Parathyroid adenoma (tissue), 2 donors: ENCODE measurements around the gene CHTF18.

Experiments used
- H2AFZ ChIP-seq: fragments of 300-600 bp; sonication (generic); one replicate; pipeline ENCODE4 v1.7.0; 2017; ENCODE audit warnings: antibody characterized with exemption, mild to moderate bottlenecking
- H3K27ac ChIP-seq: fragments of 300-600 bp; sonication (generic); one replicate; pipeline ENCODE4 v1.7.0; 2017
- H3K27me3 ChIP-seq: fragments of 300-600 bp; sonication (generic); one replicate; pipeline ENCODE4 v1.7.0; 2017; ENCODE audit warnings: low read length; ENCODE audit not compliant: control insufficient read depth, insufficient read depth
- H3K36me3 ChIP-seq: fragments of 300-600 bp; sonication (generic); one replicate; pipeline ENCODE4 v1.7.0; 2017; ENCODE audit warnings: low read length; ENCODE audit not compliant: control insufficient read depth, insufficient read depth
- H3K4me1 ChIP-seq: fragments of 300-600 bp; sonication (generic); one replicate; pipeline ENCODE4 v1.7.0; 2017; ENCODE audit warnings: control low read depth
- H3K4me2 ChIP-seq: fragments of 300-600 bp; sonication (generic); one replicate; pipeline ENCODE4 v1.7.0; 2017; ENCODE audit warnings: low read length
- H3K4me3 ChIP-seq: fragments of 300-600 bp; sonication (generic); one replicate; pipeline ENCODE4 v1.7.0; 2017; ENCODE audit warnings: low read depth, low read length
- H3K79me2 ChIP-seq: fragments of 300-600 bp; sonication (generic); one replicate; pipeline ENCODE4 v1.7.0; 2017; ENCODE audit warnings: control low read depth
- H3K9ac ChIP-seq: fragments of 300-600 bp; sonication (generic); one replicate; pipeline ENCODE4 v1.7.0; 2017; ENCODE audit warnings: mild to moderate bottlenecking
- H3K9me3 ChIP-seq: fragments of 300-600 bp; sonication (generic); one replicate; pipeline ENCODE4 v1.7.0; 2017; ENCODE audit warnings: low read length; ENCODE audit not compliant: control insufficient read depth
- TF ChIP-seq, protein P1 (sequence below): fragments of 300-600 bp; sonication (generic); IDR thresholded peaks from one replicate; pipeline ENCODE4 v1.7.0; 2017; ENCODE audit warnings: antibody characterized with exemption, mild to moderate bottlenecking
- donor health status: primary hyperparathyroidism.

The CHTF18 gene

DNA sequence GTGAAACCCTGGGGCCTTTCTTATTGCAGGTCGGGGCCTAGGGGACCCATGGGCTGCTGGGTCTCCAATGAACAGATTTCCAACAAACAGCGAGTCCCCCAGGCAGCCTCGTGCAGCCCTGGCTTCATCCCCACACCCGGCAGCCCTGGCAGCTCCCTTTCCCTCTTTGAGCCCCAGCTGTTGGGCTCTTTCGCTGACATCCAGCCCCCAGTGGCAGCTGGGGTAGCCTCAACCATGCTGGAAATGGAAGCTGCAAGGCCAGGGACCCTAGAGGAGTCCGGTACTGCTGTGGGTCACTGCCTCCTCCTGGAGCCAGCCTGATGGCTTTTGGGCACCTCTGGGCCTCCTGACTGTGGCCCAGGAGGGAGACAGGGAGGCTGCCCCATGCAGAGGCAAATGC lies 6.2 kb upstream of the CHTF18 start:
- no peaks in the 10 kb centered on the region for H3K79me2 ChIP-seq
- H3K36me3 ChIP-seq: no peaks in the 10 kb centered on the region
- no peak overlapping the region for H2AFZ ChIP-seq
- H3K9me3 ChIP-seq: no peaks in the 10 kb centered on the region
- no peak overlapping the region for H3K9ac ChIP-seq
- H3K4me1 ChIP-seq: peaks cover 3% of the 10 kb centered on the region
- TF ChIP-seq, protein P1, sequence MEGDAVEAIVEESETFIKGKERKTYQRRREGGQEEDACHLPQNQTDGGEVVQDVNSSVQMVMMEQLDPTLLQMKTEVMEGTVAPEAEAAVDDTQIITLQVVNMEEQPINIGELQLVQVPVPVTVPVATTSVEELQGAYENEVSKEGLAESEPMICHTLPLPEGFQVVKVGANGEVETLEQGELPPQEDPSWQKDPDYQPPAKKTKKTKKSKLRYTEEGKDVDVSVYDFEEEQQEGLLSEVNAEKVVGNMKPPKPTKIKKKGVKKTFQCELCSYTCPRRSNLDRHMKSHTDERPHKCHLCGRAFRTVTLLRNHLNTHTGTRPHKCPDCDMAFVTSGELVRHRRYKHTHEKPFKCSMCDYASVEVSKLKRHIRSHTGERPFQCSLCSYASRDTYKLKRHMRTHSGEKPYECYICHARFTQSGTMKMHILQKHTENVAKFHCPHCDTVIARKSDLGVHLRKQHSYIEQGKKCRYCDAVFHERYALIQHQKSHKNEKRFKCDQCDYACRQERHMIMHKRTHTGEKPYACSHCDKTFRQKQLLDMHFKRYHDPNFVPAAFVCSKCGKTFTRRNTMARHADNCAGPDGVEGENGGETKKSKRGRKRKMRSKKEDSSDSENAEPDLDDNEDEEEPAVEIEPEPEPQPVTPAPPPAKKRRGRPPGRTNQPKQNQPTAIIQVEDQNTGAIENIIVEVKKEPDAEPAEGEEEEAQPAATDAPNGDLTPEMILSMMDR: no peak
- no peak overlapping the region for H3K4me3 ChIP-seq
- H3K27me3 ChIP-seq: no peaks in the 10 kb centered on the region
- no peak overlapping the region for H3K4me2 ChIP-seq
- H3K27ac ChIP-seq: no peak overlapping the region

DNA sequence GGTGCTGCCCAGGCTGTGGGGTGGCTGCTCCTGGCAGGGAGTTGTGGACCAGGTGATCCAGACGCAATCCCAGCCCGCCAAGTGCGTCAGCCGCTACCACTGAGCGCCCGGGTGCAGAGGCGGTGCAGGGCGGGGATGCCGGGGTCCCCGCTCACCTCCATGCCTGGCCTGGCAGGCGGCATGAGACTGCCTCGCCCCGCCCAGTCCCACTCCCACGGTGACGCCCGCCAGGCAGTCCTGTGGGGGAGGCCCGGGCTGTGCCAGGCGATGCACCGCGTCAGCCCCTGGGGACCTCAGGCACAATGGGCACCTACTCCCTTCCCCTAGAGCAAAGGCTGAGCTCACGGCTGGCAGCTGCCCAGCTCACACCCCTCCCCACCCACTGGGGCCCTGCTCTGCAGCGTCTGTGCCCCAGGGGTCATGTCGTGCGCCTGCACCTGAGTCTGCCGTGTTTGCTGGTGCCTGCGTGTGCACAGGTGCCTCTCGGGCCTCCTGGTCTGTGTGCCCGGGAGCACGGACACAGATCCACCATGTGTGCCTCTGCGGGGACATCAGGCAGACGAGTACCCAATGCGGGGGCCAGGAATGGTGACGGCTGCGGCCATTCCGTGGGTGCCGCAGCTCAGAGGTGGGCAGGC lies 5.5 kb upstream of the CHTF18 start:
- Histone ChIP-seq H3K9ac (no peak overlapping the region), H3K79me2 (no peaks in the 10 kb centered on the region), H3K36me3 (no peaks in the 10 kb centered on the region), H3K4me3 (no peak overlapping the region), H3K9me3 (no peaks in the 10 kb centered on the region), H3K4me2 (no peak overlapping the region), H2AFZ (no peak overlapping the region), H3K27ac (no peak overlapping the region), H3K27me3 (no peaks in the 10 kb centered on the region), H3K4me1 (peaks cover 7% of the 10 kb centered on the region)
- TF ChIP-seq, protein P1: no peak

DNA sequence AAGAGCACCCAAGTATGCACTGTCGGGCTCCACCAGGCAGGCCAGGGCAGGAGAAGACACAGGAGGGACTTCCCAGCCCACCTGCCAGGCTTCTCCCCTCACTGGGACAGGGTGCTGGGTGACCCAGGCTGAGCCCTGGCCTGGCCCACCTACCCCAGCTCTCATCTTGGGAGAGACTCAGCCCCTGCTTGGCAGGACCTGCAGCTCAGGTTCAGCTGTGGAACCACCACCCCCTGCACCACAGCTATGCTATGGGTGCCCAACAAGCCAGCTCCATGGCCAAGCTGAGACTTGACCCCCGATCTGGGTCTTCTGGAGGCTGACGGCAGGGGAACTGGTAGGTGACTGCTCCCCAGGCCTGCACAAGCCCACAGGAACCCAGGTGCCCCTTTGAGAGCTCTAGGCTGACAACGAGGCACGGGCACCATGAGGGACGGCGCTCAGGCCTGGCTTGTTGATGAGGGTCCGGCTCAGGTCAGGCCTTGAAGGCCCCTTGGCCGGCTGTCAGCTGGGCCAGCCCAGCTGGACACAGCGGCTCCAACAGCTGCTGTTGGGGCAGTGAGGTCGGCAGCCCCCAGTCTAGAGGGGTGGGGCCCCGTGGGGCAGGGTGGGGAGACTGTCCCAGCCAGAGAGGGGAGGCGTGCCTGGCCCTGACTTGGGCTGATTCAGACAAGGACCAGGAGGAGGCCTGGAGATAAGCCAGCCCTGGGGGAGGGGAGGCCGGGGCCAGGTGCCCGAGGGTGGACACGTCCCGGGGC lies 4.8 kb upstream of the CHTF18 start:
- TF ChIP-seq, protein P1: no peak
- no peak overlapping the region for H3K27ac ChIP-seq
- H3K4me1 ChIP-seq: peaks cover 7% of the 10 kb centered on the region
- no peak overlapping the region for H3K4me3 ChIP-seq
- no peaks in the 10 kb centered on the region for H3K36me3 ChIP-seq
- no peak overlapping the region for H3K4me2 ChIP-seq
- no peaks in the 10 kb centered on the region for H3K79me2 ChIP-seq
- H3K9me3 ChIP-seq: no peaks in the 10 kb centered on the region
- no peak overlapping the region for H2AFZ ChIP-seq
- H3K27me3 ChIP-seq: no peaks in the 10 kb centered on the region
- H3K9ac ChIP-seq: no peak overlapping the region

DNA sequence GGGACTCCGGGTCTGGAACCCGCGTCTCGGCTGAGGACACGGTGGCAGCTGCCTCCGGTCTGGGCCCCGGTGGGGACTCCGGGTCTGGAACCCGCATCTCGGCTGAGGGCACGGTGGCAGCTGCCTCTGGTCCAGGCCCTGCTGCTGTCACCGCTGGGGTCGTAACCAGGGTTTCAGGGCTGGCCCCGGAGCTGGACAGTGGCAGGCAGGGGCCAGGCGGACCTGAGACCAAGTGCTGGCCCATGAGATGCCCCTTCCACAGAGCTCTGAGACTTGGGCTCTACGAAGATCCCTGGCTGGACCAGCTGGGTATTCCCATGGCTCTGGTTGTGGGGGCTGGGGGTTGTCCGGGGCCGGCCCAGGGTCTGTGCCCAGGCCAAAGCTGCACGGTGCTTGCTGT lies 4.0 kb upstream of the CHTF18 start:
- Histone ChIP-seq H3K4me1 (peaks cover 7% of the 10 kb centered on the region), H3K4me2 (no peak overlapping the region), H3K79me2 (no peaks in the 10 kb centered on the region), H3K9me3 (no peaks in the 10 kb centered on the region), H3K9ac (no peak overlapping the region), H2AFZ (no peak overlapping the region), H3K4me3 (no peak overlapping the region), H3K36me3 (no peaks in the 10 kb centered on the region), H3K27ac (no peak overlapping the region), H3K27me3 (no peaks in the 10 kb centered on the region)
- TF ChIP-seq, protein P1: no peak
